ENCODE results near the gene TSHB.
A peak's percentile ranks its signal among the peaks of the same experiment; 100 is the strongest.
"Not testable (repeated sequence)": the region's sequence is repeated elsewhere in the genome, so short reads cannot be mapped to it uniquely, and the experiment has no call there.

TSHB gene

DNA sequence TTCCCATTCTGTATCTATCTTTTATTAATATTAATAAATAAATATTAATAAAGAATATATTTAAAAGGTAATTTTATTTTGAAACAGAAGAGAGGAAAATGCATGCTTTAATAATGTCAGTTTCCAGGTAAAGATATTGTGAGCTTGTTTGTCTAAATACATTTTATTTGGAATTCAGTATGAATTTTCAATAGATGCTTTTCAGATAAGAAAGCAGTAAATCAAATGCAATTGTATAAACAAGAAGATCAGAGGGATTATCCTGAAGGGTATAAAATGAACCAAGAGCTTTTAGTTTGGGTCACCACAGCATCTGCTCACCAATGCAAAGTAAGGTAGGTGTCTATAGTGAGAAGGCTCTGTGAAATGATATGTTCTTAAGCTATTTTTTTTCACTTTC, at the start of gene TSHB:
TSHB (plus strand) TSS at position 301 of the 400 bp plus-strand sequence. CDS start 3,537 bp downstream, outside the sequence.
- no peak for DNase-seq

DNA sequence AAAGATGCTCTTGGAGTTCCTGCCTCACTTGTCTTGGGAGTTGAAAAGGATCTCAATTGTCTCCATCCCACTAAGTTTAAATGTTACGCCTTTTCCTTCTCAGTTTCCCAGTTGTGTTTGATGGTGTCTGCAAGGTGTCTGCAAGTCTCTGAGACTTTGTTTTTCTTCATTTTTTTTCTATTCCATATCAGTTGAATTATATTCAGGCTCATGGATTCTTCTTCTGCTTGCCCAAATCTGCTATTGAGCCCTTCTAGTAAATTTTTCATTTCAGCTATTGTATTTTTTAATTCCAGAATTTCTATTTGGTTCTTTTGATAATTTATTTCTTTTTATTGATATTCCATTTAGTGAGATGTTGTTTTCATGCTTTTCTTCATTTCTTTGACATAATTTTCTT, 47.4 kb upstream of the TSHB start:
- no peak for DNase-seq

DNA sequence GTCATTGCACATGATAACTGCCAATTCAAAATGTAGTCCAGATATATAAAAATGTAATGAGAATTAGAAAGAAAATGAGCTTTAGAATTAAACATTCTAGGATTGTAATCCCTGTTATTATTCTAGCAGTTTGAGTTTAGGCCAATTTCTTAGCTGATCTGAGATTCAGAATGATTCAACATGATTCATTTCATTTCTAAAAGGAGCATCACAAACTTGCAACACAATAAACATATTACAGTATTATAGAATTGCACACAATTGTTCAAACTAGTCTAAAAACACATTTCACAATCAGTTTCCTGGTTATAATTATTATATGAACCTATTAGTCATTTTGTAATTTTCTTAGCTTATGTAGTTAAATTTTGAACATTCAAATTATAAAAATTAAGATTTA, 43.3 kb upstream of the TSHB start:
- DNase-seq, result no peak

DNA sequence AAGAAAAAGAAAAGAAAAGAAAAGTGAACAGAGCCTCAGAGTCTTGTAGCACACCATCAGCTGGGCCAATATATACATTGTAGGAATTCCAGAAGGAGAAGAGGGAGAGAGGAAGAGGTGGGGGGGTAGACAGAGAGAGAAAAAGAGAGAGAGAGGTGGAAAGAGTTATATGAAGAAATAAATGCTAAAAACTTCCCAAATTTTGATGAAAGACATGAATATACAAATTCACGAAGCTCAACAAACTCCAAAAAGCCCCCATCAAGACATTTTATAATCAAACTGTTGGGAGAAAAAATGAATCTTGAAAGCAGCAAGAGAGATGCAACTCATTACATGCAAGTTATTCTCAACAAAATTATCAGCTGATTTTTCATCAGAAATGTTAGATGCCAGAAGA, 41.5 kb upstream of the TSHB start:
- DNase-seq, result no peak

DNA sequence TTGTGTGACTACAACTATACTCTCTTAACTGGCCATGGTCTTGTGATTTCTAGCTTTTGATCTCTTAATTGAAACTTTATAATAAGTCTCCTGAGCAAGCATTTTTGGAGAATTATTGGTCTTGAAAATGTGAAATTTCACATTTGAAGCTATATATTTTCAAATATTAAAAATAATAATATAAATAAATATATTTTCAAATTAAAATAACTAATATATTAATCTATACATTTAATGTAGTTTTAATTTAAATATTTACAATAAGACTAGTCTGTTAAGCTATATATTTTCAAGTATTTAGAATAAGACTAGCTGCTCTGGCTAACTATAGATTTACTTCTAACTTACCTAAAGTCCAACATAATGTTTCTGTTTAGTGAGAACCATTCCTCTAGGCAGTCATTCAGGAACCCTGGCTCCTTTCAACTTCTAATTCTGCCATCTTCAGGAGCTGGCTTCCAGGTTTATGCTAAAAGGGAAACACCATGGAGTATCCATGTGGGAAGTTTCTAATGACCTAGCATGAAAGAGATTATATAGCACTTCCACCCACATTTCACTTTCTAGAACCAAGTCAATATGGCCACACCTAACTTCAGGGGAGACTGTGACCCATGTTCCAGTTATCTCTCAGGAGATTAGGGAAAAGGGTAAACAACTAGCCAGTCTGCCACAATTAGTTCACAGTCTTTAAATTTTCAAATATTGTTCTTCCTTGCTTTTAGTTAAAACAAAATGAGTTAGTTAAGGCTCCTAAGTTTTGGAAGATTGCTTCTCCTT, 31.9 kb upstream of the TSHB start:
- DNase-seq, result no peak

DNA sequence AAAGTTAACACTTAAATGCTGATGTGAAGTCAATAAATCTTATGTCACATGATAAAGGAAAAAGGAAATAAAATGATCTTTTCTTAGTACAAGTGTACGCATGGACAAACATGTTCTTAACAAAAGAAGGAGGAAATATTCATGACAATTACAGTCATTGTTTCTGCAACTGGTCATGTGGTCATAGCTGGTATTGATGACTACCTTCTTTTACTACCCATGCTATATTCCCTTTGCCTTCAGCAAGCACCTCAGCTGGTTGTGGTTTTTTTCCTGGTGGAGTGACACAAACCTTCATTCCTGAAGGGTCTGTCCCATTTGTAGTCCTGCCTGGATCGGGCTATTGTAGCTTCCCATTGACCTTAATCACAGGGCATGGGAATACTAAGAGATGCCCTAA, 23.4 kb upstream of the TSHB start:
- DNase-seq, result no peak

DNA sequence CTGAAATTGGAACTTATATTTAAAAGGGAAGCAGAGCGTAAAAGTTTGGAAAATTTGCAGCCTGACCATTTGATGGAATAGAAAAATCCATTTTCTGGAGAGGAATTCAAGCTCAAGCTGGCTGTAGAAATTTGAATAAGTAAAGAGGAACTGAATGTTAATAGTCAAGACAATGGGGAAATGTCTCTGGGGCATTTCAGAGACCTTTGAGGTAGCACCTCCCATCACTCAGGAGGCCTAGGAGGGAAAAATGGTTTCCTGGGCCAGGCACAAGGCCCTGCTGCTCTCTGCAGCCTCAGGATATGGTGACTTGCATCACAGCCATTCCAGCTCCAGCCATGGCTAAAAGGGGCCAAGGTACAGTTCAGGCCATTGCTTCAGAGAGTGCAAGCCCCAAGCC, 17.6 kb upstream of the TSHB start:
- no peak for DNase-seq

DNA sequence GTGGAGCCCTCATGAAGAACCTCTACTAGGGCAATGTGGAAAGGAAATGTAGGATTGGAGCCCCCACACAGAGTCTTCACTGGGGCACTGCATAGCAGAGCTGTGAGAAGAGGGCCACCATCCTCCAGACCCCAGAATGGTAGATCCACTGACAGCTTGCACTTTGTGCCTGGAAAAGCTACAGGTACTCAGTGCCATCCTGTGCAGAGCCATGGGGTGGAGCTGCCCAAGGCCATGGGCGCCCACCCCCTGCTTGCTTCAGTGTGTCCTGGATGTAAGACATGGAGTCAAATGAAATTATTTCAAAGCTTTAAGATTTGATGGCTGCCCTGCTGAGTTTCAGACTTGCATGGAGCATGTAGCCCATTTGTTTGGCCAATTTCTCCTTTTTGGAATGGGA, 17.2 kb upstream of the TSHB start:
- DNase-seq, result no peak

DNA sequence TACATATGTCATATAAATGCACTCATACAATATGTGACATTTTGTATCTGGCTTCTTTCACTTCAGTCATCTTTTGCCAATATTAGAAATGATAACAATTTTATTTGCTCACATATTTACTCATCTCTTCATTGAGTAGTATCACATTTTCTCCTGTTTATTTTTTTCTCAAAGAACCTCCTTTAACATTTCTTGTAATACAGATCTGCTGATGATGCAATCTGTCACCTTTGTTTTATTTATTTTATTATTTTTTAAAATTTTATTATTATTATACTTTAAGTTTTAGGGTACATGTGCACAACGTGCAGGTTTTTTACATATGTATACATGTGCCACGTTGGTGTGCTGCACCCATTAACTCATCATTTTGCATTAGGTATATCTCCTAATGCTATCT, 15.8 kb upstream of the TSHB start:
- DNase-seq, result no peak

DNA sequence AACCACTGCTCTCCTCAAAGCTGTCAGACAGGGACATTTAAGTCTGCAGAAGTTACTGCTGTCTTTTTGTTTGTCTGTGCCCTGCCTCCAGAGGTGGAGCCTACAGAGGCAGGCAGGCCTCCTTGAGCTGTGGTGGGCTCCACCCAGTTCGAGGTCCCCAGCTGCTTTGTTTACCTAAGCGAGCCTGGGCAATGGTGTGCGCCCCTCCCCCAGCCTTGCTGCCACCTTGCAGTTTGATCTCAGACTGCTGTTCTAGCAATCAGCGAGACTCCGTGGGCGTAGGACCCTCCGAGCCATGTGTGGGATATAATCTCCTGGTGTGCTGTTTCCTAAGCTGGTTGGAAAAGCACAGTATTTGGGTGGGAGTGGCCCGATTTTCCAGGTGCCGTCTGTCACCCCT, 10.1 kb upstream of the TSHB start:
- not testable (repeated sequence) for DNase-seq

DNA sequence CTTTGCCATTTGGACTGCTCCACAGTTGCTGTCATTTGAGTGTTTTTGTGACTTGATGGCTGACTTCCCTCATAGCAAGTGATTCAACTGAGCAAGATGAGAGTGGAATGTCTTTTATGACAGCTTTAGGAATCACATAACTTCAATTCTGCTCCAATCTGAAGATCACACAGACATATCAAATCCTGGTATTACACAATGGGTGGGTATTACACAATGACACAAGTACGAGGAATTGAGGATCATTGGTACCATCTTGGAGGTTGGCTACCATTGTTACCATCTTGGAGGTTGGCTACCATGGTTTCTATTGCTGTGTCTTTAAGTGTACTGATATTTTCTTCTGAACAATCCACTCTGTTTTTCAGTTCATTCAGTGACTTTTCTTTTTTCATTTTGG, 8.5 kb upstream of the TSHB start:
- DNase-seq, result no peak

DNA sequence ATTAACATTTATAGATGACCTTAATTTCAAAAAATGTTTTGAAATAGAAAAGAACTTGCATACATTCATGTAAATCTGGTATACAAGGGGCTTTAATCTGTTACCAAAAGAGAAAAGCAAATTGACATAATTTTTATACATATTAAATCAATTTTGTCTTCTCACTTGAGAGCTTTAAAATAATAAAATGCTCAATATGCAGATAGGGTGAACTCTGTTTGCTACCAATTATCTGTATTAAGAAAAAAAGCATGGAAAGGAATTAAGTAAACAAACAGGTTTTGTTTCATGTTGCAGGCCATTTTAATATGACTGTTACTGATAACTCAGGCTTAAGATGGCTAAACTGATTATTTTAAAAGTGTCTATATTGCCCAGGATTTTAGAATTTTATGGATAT, 6.0 kb upstream of the TSHB start:
- DNase-seq, result no peak

DNA sequence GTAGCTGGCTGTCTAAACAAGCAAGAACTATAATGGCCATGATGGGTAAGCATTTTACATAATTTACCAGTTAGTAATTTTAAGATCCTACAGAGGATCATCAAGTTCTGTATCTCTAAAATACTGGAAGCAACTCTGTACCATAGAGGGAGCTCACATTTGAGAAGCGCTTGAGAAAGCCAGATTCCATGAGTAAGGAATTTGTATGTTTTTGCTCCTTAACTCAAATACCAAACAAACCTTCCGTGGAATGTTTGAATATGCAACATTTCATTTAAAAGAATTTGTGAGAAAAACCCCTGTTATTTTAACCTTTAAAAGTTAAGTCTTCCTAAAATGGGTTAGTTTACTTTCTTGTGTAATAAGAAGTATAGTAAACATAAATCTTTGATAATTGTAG, 2.0 kb downstream of the TSHB start:
- no peak for DNase-seq

DNA sequence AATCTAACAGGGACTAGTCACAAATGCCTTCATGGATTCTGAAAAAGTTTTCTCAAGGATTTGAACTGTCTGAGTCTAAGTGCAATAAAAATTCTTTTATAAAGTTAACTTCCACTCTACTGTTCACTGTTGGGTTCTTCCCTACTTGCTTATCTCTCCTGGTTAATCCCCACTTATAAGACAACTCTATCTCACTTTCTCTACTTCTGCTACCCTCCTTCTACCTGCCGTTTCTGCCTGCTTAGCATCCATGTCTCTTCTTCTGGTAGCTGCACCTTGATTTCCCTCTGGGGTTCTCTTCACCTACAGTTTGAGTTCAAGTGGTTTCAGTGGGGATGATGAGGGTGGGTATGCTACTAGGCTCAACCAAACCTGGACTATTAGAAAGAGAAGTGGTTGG, 6.0 kb downstream of the TSHB start:
- no peak for DNase-seq

DNA sequence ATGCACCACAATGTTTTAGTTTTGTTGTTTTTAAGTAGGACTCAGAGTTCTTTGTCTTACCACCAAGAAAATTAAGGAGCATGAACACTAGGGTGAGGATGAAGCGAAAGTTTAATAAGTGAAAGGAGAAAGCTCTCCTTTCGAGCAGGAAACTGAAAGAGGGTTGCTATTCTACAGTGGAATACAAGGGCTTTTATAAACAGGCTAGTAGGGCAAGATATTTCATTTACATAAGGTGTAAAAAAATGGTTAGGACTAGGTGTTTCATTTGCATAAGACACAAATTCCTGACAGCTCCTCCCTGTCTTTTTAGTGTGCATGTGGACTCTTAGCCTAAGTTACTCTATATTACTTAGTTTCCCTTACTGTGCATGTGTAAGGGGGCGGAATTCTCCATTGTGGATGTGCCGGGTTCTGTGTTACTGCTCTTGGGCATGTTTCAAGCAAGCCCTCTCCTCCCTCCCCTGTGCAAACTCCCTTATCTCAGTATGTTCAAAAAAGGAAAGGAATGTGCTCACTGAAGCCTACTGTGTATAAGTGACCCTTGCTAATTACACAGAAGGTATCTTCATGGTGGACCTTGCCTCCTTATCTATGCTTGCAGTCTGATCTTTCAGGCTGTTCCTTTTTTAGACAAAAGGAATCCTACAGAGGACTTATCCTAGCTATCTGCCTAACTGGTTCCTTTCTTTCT, 7.3 kb downstream of the TSHB start:
- no peak for DNase-seq

DNA sequence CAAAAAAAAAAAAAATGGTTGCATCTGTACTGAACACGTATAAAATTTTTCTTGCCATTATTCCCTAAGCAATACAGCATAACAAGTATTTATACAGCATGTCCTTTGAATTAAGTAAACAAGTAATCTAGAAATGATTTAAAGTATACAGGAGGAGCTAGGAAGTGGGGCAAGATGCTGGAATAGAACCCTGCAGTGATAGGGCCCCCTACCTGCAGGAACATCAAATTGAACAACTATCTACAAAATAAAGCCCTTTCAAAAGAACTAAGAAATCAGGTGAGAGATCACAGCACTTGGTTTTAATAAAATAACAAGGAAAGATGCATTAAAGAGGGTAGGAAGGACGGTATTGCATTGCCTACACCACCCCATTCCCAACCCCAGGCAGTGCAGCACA, 10.9 kb downstream of the TSHB start:
- no peak for DNase-seq

DNA sequence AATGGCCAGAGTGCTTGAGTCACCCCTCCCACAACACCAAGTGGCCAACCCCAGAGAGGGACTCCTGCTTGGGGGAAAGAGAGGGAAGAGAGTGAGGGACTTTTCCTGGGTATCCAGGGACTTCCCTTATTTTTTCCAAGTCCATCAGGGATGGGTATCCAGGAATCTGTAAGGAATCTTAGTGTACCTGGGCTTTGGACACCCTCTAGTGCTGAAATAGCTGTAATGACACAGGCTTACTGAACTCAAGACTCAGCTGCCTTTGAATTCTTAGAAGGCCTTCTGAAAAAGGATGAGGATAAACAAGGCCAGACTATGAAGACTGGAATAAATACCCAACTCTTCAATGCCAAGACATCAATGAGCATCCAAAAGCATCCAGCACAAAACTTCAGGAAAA, 12.0 kb downstream of the TSHB start:
- DNase-seq, result peak; percentile 26

DNA sequence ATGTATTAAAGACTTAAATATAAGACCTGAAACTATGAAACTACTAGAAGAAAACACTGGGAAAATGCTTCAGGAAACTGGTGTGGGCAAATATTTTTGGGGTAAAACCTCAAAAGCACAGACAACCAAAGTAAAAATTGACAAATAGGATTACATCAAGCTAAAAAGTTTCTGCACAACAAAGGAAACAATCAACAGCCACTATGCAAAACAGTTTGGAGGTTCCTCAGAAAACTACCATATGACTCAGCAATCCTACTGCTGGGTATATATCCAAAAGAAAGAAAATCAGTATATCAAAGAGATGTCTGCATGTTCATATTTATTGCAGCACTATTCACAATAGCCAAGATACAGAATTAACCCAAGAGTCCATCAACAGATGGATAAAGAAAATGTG, 17.1 kb downstream of the TSHB start:
- no peak for DNase-seq

DNA sequence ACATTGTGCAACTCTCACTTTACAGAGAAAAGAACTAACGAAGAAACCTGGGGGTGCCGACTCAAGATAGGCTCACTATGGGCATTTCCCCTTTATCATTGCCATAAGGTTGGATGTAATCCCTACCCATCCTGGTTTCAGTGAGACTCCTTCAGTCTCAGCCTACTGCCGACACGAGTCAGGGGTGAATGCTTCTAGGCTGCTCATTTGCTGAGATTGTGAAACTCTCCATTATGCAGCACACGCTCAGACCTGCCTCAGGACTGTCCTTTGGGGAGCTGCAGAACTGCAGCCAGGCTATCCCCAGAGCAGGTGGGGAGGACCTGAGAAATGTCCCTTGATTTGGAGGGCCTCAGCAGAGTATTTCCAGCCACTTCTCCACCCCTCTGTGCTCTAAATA, 22.2 kb downstream of the TSHB start:
- no peak for DNase-seq

DNA sequence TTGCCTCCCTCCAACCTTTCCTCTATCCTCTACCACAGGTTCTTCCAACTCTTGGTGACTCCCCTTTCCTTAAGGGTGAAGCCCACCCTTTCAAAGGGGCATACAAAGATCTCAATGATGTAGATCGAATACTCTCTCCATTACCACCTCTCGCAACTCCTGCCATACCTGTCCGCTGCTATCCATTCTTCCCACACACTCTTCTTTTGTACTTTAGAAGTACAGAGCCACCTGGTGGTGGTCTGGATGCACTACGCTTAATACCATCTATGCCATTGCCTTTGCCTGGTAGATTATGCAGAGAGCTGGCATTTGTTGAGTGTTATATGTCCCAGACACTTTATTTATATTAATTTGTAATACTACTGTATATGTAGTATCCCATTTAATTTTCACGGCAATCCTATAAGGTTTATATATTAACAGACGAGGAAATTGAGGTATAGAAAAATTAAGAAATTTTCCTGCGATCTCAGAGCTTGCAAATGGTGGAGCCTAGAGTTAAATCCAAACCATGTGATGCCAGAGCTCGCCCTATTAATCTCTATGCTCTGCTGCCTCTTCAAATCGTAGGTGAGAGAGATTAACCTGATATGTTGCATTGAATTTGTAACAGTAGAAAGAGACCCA, 22.9 kb downstream of the TSHB start:
- peak; percentile 55 for DNase-seq

DNA sequence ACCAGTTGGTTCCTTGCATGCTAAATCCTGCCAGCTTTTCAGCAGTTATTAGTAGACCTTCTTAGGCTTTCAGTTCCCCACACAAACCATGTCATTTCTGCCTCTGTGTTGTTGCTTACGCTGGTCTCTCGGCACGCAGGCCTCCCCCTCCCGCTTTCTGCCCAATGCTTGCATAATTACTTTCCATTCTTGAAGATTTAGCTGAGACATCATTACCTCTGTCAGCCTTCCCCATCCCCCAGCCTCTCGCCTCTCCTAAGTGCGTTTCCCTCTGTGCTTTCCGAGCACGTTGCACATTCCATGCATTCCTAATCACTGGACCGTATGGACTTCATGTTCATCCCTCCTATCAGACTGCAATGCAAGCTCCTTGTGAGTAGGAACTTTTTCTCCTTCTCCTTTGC, 26.8 kb downstream of the TSHB start:
- DNase-seq, result peak; percentile 95

DNA sequence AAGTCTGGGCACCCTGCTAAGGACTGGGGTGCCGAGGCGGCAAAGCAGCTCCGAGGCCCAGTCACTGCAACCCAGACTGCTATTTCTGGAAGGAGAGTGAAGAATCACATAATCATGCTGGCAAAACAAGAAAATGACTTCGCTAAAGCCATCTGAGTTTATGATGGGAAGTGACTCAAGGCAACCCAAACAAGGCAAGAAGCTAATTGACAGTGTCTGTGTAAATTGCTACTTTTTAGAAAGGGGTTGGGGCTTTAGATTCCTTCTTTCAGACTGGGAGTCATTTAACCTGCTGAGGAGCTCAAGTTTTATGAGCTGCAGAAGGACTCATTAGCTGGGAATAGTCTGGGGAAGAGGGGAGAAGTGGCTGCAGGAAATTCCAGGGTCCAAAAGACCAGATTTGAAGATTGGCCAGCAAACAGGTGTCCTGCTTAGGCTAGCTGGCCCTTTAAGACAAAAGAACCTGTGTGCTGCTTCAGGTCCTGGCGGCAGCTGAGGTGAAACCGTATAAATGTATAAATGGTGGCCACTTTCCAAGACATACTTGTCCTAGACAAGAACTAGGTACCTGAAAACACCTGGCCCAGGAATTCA, 28.1 kb downstream of the TSHB start:
- peak; percentile 11 for DNase-seq

DNA sequence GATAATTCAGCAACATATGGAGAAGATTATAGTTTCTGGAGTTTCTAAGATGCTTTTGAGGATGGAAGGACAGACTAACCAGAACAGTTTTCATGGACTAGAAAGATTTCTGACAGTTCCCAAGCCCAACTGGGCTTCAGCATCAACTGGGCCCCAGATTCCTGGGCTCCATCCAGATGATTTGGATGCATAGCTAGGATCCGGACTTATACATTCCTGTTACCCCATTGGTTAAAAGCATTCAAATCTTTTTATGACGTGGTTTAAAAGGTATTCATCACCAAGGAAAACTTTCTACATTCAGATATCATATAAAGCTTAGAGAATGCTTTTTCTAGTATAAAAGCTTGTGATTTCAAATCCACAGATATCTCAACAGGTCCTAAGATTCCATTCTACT, 29.7 kb downstream of the TSHB start:
- peak; percentile 37 for DNase-seq

DNA sequence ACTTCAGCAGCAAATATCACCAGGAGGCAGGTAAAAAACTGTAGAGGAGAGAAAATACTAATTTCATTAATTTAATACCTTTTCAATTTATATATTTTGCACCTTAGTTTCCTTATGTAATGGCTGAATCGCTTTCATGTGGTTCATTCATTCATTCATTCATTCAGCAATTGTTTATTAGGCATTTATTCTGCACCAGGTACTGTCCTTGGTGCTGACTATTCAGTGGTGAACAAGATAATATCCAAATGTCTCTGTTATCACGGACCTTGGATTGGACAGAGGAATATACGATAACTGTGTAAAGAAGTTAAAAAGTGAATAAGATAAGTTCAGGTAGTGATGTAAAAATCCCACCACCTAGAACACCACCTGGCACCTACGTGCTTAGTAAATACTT, 30.9 kb downstream of the TSHB start:
- DNase-seq, result no peak
